NCI-H146 (cell line): ENCODE data around the gene IP6K2.

Experiments
- DNase-seq: peaks from one replicate; lab custom pipeline; 2025; lab: John Stamatoyannopoulos, UW

IP6K2 gene

GRCh38 chr3:48663489-48664312 lies 53.3 kb downstream of the IP6K2 start:
- peak; percentile 97 for DNase-seq

GRCh38 chr3:48662753-48663488 lies 54.1 kb downstream of the IP6K2 start, which contains the start of gene CELSR3:
CELSR3 (minus strand) TSS chr3:48662886; CDS start chr3:48662634, 252 bp downstream.
- peak; percentile 89 for DNase-seq

- DNase-seq = no peak
Measured at GRCh38 chr3:48662145-48662752, 54.8 kb downstream of the IP6K2 start.

- no peak for DNase-seq
Measured at GRCh38 chr3:48661501-48662144, 55.4 kb downstream of the IP6K2 start.

GRCh38 chr3:48660800-48661400 lies 56.1 kb downstream of the IP6K2 start:
- DNase-seq = no peak

GRCh38 chr3:48656841-48657281 lies 60.2 kb downstream of the IP6K2 start:
- DNase-seq = no peak

GRCh38 chr3:48656061-48656840 lies 60.8 kb downstream of the IP6K2 start:
- DNase-seq = no peak

- DNase-seq = no peak
Measured at GRCh38 chr3:48655606-48656005, 61.4 kb downstream of the IP6K2 start.

- DNase-seq = no peak
Measured at GRCh38 chr3:48655063-48655462, 62.0 kb downstream of the IP6K2 start.

- DNase-seq = no peak
Measured at GRCh38 chr3:48652923-48653715, 63.9 kb downstream of the IP6K2 start.

- no peak for DNase-seq
Measured at GRCh38 chr3:48651771-48652170, 65.2 kb downstream of the IP6K2 start.

GRCh38 chr3:48650723-48651122 lies 66.3 kb downstream of the IP6K2 start:
- DNase-seq = no peak

GRCh38 chr3:48648188-48648850 lies 68.7 kb downstream of the IP6K2 start:
- DNase-seq = no peak

- no peak for DNase-seq
Measured at GRCh38 chr3:48647714-48648113, 69.3 kb downstream of the IP6K2 start.

- no peak for DNase-seq
Measured at GRCh38 chr3:48644898-48645760, 71.9 kb downstream of the IP6K2 start.

- no peak for DNase-seq
Measured at GRCh38 chr3:48642605-48643004, 74.4 kb downstream of the IP6K2 start.

GRCh38 chr3:48641396-48641795 lies 75.6 kb downstream of the IP6K2 start:
- DNase-seq = no peak

GRCh38 chr3:48639944-48640606 lies 76.9 kb downstream of the IP6K2 start:
- no peak for DNase-seq
